Smooth muscle cell (in vitro differentiated cells): Measurements from ENCODE around the gene MTERF4. TPM values are rescaled to one million over a fixed set of nuclear protein-coding genes. Genes with fewer than 3 reads are reported as not detected.

Source experiments
- DNase-seq: peaks from one replicate; lab custom pipeline; 2025; ENCODE audit not compliant: unreplicated experiment; lab: John Stamatoyannopoulos, UW
- H2AFZ ChIP-seq: fragments of 200-600 bp; sonication (generic); 2 replicates; pipeline ENCODE4 v1.6.0; 2016; ENCODE audit warnings: antibody characterized with exemption, low read depth, mild to moderate bottlenecking
- H3F3A ChIP-seq: fragments of 200-600 bp; sonication (generic); 2 replicates; pipeline ENCODE4 v1.6.0; 2017; ENCODE audit warnings: antibody characterized with exemption, low read depth
- H3K27ac ChIP-seq: fragments of 200-600 bp; sonication (generic); 2 replicates; pipeline ENCODE4 v1.5.1; 2016; ENCODE audit warnings: low read depth, mild to moderate bottlenecking
- H3K27me3 ChIP-seq: fragments of 200-600 bp; sonication (generic); 2 replicates; pipeline ENCODE4 v1.6.1; 2016; ENCODE audit warnings: low read depth, mild to moderate bottlenecking
- H3K36me3 ChIP-seq: fragments of 200-600 bp; sonication (generic); 2 replicates; pipeline ENCODE4 v1.5.1; 2016; ENCODE audit warnings: low read depth
- H3K4me1 ChIP-seq: fragments of 200-600 bp; sonication (generic); 2 replicates; pipeline ENCODE4 v1.5.1; 2016; ENCODE audit warnings: low read depth
- H3K4me2 ChIP-seq: fragments of 200-600 bp; sonication (generic); 2 replicates; pipeline ENCODE4 v1.6.0; 2016; ENCODE audit warnings: mild to moderate bottlenecking
- H3K4me3 ChIP-seq: fragments of 200-600 bp; sonication (generic); 2 replicates; pipeline ENCODE4 v1.5.1; 2016; ENCODE audit warnings: mild to moderate bottlenecking
- H3K79me2 ChIP-seq: fragments of 200-600 bp; sonication (generic); 2 replicates; pipeline ENCODE4 v1.6.0; 2016; ENCODE audit warnings: low read depth, mild to moderate bottlenecking
- H3K9ac ChIP-seq: fragments of 200-600 bp; sonication (generic); 2 replicates; pipeline ENCODE4 v1.6.0; 2016; ENCODE audit warnings: low read depth
- H3K9me3 ChIP-seq: fragments of 200-600 bp; sonication (generic); replicated peaks from 2 replicates; pipeline ENCODE4 v1.5.1; 2016; ENCODE audit warnings: low read depth
- H4K20me1 ChIP-seq: fragments of 200-600 bp; sonication (generic); 2 replicates; pipeline ENCODE4 v1.6.0; 2016; ENCODE audit warnings: low read depth
- CTCF ChIP-seq: fragments of 200-600 bp; sonication (generic); IDR thresholded peaks from 2 replicates; pipeline ENCODE4 v1.5.1; 2017; ENCODE audit warnings: borderline replicate concordance, mild to moderate bottlenecking, antibody characterized with exemption; ENCODE audit not compliant: insufficient read depth, poor library complexity, severe bottlenecking
- WGBS: methylation state at CpG from one replicate; pipeline ENCODE4 v1.1.7; 2016; ENCODE audit warnings: low lambda C conversion rate; 5-methylcytosine and 5-hydroxymethylcytosine counted together
- polyA plus RNA-seq: library from polyadenylated mRNA; unstranded; fragments of >200 nt; fragmentation: Nextera tagmentation; extraction: Ambion mirVana; gene quantifications from 2 replicates; pipeline ENCODE4 v1.2.1, GENCODE V29; 2016
- total RNA-seq: library from RNA; depleted of rRNA; stranded (reverse); fragments of >200 nt; gene quantifications from 2 replicates; pipeline ENCODE4 v1.2.3, GENCODE V29; 2014

The MTERF4 gene
- total and polyA plus RNA-seq, 2 experiments from 2014 or later: 13.7 to 27.3 TPM

GRCh38 chr2:241073166-241074064 is 28.7 kb downstream of the MTERF4 start:
- Histone ChIP-seq H2AFZ (no peak overlapping the region), H3K4me3 (no peak overlapping the region), H3K4me2 (no peak overlapping the region), H3K9me3 (no peaks in the 10 kb centered on the region), H3F3A (no peaks in the 10 kb centered on the region), H3K27me3 (no peaks in the 10 kb centered on the region), H3K36me3 (no peaks in the 10 kb centered on the region), H3K9ac (no peak overlapping the region), H3K27ac (no peak overlapping the region), H4K20me1 (no peaks in the 10 kb centered on the region), H3K79me2 (no peaks in the 10 kb centered on the region), H3K4me1 (no peaks in the 10 kb centered on the region)
- DNase-seq: no peak
- no peak for TF ChIP-seq CTCF
- 84% methylated on average over 24 of the region's 25 CpGs for WGBS

GRCh38 chr2:241072553-241073165 is 29.4 kb downstream of the MTERF4 start:
- Histone ChIP-seq H3K4me2 (no peak overlapping the region), H3K9ac (no peak overlapping the region), H3K79me2 (no peaks in the 10 kb centered on the region), H3F3A (no peaks in the 10 kb centered on the region), H3K27ac (no peak overlapping the region), H4K20me1 (no peaks in the 10 kb centered on the region), H3K4me3 (no peak overlapping the region), H3K4me1 (no peaks in the 10 kb centered on the region), H3K9me3 (no peaks in the 10 kb centered on the region), H2AFZ (no peak overlapping the region), H3K27me3 (no peaks in the 10 kb centered on the region), H3K36me3 (no peaks in the 10 kb centered on the region)
- no peak for DNase-seq
- no peak for TF ChIP-seq CTCF
- 84% methylated on average over 14 of the region's 14 CpGs for WGBS

- no peaks in the 10 kb centered on the region for H3K9me3 ChIP-seq
- no peaks in the 10 kb centered on the region for H3K4me1 ChIP-seq
- TF ChIP-seq CTCF: no peak
- no peaks in the 10 kb centered on the region for H3K79me2 ChIP-seq
- no peak overlapping the region for H3K27ac ChIP-seq
- no peak overlapping the region for H3K4me3 ChIP-seq
- no peaks in the 10 kb centered on the region for H4K20me1 ChIP-seq
- no peak overlapping the region for H2AFZ ChIP-seq
- no peak for DNase-seq
- no peaks in the 10 kb centered on the region for H3K36me3 ChIP-seq
- no peaks in the 10 kb centered on the region for H3F3A ChIP-seq
- 96% methylated on average over 9 of the region's 9 CpGs for WGBS
- no peak overlapping the region for H3K4me2 ChIP-seq
- no peak overlapping the region for H3K9ac ChIP-seq
- no peaks in the 10 kb centered on the region for H3K27me3 ChIP-seq
Observed at GRCh38 chr2:241072151-241072550, 29.9 kb downstream of the MTERF4 start.
